Measurements from ENCODE around the gene CRADD.

- TF ChIP-seq EZH2 (IDR thresholded peaks at IDR 0.05), result no peak
- no peak for TF ChIP-seq POLR2AphosphoS5 (IDR thresholded peaks at IDR 0.05; ENCODE audit: borderline replicate concordance, low read depth, low read length)
Observed at GRCh38 chr12:93825501-93825888, 148.3 kb downstream of the CRADD start.
